GM21367 (cell line): Measurements from ENCODE around the gene ROCK2.
"Not testable (repeated sequence)": the region's sequence is repeated elsewhere in the genome, so short reads cannot be mapped to it uniquely, and the experiment has no call there.

Experiments used
- ATAC-seq: cut with Tn5 transposase; IDR thresholded peaks from one replicate; pipeline ENCODE4 v1.9.1; 2021; ENCODE audit not compliant: unreplicated experiment

The ROCK2 gene

DNA sequence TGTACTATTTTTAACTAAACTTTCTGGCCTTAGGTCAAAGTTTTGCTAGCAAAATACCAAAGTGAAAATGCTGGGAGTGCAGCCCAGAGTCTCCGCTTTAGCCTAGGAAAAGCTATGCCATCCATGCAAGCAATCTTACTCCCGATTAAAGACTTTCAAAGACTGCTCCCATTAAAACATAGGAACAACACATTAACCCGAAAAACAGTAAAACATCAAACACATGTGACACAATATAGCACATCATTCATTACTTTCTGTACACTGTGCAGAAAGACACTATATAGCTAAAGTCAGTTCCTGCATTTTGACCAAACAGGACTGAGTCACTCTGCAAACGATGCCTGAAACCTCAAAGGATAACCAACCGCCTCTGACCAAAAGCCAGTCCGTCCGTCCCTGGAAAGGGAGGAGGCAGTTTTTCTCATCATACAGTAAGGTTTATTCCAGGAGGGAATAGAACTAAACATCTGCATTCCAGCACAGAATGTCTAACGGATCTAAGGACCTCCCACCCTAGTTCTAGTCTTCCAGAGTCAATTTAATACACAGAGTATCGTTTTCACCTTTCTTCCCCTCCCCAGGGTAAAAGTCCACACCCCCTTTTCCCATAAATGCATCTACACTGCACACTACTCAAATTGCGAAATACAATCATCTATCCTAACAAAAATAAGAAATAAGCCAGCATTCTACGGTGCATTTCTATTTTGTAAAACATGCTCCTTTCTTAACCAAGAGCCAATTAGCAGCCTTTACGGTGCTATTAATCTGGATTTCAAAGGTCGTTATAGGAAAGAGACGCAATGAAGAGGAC, 1.7 kb downstream of the ROCK2 start:
- ATAC-seq: no peak

DNA sequence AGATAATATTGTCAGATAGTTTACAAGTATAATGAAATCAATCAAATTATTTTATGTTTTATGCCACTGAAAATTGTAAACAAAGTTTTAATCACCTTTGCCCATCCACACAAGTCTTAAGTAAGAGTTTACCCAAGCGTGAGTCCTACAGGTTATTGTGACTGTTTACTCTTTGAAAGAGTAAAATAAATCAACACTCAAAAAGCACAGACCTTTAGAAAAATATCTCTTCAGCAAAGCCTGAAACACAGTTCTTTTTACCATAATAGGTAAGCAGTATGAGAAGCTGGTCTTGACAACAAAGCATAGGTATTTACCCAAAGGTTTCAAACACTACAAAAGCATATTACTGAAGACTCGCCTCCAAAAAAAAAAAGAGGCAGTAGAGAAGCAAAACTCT, 3.7 kb downstream of the ROCK2 start:
- ATAC-seq: no peak

DNA sequence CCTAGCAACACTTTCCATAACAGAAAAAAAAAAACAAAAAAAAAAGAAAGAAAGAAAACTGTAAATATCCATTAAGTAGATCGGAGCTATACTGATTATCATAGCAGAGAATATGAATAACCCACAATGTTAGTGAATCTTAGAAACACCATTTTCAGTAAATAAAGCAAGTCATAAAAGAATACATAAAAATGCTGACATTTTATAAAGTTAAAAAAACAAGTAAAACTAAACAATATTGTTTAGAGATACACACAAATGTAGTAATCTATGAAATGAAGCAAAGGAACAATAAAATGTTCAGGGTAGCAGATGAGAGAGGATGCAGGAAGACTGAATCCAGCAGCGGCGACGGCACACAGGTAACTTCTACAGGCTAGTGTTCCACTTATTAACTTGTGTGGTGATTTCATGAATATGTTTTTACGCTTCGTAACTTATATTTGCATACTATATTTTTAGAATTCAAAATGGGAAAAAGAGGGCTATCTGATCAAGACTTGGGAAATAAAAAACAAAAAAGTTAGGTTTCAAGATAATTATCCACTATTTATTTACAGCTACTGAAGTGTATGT, 4.8 kb downstream of the ROCK2 start:
- no peak for ATAC-seq

DNA sequence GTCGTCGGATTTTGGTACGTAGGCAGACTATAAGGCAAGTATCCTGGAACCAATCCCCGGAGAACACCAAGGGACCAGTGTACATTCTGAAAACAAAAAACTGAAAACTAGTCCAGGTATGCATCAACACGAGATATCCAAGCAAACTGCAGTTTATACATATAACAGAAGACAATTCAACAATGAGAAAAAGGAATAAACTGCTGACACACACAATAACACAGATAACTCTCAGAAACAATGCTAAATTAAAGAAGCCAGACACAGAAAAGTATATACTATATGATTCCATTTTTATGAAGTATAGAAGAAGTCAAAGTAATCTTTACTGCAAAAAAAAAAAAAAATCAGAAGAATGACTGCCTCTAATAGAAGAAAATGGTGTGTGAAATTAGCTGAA, 5.9 kb downstream of the ROCK2 start:
- ATAC-seq: no peak

DNA sequence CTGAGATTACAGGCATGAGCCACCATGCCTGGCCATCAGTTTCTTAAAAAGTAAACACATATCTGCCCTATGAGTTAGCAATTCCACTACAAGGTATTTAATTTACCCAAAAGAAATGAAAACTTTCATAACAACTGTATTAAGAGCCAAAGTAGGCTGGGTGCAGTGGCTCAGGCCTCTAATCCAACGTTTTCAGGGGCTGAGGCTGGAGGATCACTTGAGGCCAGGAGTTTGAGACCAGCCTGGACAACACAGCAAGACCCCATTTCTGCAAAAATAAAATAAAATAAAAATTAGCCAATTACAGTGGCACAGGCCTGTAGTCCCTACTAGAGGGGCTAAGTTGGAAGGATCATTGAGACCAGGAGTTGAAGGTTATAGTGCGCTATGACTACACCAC, 6.5 kb downstream of the ROCK2 start:
- ATAC-seq: no peak

DNA sequence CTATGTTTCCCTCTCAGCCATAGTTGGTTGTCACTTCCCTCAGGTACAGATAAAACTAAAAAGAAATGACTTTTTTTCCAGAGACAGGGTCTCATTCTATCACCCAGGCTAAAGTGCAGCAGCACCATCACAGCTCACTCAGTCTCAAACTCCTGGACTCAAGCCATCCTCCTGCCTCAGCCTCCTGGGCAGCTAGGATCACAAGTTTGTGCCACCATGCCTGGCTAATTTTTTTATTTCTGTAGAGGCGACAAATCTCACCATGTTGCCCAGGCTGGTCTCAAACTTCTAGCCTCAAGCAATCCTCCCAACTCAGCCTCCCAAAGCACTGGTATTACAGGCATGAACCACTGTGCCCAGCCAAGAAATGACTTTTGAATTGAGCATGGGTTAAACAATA, 8.2 kb downstream of the ROCK2 start:
- ATAC-seq: no peak

DNA sequence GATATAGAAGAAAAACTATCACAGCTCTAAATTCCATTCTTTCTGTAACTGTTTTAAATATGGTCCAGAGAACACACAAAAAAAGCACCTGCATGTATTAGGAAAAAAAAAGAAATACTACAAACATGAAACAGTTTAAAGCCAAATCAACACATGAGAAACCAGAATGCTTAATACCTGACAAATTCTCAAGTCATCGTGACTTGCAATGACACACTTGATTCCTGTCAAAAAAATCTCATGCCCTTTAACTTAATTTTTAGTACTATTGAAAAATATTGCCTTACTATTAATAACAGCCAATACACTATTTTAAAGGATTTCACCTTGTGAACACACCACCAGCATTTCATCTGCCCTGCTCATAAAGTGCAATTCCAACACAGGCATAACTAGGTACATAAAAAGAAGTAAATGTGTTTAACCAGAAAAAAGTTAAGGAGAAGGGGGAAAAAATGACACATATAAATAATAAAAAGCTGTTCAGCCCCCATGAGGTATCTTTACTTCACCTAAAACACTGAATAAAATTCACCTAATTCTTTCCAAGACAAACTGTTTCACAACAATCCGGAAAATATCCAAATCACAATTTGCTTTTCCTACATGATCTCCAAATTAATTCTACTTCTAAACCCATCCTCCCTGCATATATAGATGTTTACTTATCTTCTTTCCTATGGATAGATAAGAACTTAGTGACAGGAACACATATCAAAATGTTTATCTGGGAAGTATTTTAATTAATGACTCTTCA, 10.8 kb downstream of the ROCK2 start:
- ATAC-seq: no peak

DNA sequence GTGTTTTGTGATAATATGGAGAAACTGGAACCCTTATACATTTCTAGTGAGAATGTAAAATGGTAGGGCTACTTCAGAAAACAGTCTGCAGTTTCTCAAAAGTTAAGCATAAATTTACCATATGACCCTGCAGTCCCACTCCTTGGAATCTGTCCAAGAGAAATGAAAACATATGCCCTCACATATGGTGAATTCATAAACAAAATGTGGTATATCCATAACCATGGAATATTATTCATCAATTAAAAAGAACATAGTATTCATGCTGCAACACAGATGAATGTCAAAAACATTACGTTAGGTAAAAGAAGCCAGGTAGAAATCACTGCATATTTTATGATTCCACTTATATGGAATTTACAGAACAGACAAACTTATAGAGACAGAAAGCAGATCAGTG, 11.8 kb downstream of the ROCK2 start:
- no peak for ATAC-seq

DNA sequence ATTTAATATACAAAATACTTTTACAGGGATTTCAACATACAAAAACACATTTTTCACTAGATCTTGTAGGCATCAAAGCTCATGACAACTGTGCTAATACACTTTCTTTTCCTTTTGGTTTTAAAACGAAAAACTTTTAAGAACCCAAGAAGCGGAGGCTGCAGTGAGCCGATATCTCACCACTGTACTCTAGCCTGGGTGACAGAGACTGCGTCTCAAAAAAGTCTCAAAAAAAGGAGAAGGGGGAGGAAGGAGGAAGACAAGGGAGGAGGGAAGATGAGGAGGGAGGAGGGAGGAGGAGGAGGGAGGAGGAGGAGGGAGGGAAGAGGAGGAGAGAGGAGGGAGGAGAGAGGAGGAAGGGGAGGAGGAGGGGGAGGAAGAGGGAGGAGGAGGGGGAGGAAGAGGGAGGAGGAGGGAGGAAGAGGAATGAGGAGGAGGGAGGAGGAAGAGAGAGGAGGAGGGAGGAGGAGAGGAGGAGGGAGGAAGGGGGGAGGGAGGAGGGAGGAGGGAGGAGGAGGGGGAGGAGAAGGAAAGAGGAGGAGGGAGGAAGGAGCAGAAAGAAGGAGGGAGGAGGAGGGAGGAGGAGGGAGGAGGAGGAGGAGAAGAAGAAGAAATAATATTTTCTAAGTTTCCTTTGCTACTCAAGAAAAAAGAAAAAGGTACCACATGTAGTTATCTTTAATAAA, 13.8 kb downstream of the ROCK2 start:
- ATAC-seq: no peak

DNA sequence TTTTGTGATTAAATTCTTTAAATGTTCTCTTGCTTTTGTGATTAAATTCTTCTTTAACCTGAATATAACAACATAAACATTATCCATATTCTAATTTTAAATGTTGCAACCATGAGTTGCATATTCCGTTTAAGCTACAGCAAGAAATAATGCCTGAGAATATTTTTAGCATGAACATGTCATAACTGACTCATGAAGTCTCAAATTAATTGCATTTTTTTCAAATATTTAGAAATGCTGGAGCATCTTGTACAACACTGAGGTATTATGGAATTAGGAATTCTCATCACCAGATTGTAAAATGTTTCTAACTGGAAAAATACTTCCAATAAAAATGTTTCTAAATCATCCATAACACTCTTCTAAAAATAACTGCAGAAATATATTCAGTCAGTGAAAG, 14.7 kb downstream of the ROCK2 start:
- no peak for ATAC-seq

DNA sequence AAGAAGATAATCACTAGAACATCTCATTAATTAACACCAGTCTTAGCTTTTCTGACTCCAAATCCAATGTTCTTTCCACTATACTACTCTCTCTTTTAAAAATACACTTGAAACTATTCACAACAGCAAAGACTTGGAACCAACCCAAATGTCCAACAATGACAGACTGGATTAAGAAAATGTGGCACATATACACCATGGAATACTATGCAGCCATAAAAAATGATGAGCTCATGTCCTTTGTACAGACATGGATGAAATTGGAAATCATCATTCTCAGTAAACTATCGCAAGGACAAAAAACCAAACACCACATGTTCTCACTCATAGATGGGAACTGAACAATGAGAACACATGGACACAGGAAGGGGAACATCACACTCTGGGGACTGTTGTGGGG, 15.9 kb downstream of the ROCK2 start:
- not testable (repeated sequence) for ATAC-seq

DNA sequence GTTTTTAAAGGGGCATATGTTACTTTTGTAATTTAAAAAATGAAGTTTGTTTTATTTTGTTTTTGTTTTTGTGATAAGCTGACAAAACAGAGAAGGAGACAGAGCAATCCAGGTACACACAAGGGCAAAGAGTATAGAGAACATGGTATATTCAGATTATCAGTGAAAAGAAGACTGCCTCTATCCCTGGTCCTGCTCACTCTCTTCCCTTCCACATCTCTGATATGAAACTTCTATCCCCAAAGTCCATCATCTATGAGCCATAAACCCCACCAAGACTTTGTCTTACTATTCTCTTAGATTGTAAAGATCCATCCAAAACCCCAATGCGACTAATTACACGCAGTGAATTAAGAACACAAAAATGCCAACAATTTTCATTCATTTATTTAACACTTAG, 16.6 kb downstream of the ROCK2 start:
- ATAC-seq: no peak

DNA sequence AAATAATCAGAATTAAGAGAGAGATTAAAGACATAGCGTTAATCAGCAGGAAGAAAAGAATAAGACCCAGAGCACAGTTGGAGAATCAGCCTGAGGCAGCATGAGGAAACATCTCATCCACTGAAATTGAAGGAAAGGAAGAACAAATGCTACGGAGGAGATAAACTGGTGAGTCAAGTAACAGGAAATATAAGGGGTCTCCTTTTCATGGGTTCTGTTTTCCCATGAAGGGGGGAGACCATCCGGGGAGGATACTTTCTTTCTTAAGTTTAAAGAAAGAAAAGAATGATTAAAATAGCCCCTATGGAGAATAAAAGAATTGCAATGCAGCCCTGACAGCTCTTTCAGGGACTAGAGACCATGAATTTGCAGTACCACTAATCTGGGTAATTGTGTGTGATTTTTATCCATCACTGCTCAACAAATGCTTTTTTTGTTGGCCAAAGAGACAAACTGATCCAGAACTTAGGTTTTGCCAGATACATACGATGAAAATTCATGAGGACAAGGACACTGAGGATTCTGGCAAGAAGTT, 17.7 kb downstream of the ROCK2 start:
- no peak for ATAC-seq

DNA sequence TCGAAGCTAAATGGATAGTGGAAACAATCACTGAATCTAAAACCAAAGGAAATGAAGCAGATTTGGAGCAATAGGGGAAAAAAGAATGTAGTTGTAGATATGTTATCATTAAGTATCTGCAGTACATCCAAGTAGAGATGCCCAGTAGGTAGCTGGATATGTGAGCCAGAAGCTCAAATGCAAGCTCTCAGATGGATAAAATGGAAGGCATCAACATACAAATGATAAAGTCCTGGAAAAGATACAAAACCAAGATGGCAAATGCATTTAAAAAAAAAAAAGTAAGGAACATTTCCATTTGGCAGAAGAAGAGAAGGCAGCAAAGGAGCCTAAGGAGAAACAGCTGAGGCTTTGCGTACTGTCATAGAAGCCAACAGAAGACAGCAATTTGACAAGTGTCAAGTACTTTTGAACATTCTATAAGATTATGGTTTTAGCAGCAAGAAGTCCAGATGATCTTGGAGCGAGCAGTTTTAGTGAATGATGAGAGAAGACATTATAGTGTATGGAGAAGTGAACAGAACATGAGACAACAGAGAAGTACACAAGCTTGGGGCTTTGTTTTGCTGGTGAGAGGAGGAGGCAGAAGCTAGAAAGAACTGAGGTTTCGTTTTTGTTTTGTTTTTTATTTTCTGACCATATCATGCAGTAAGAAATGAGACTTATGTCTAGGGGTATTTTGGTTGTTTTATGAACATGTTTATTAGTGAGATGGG, 18.3 kb downstream of the ROCK2 start:
- ATAC-seq: no peak

DNA sequence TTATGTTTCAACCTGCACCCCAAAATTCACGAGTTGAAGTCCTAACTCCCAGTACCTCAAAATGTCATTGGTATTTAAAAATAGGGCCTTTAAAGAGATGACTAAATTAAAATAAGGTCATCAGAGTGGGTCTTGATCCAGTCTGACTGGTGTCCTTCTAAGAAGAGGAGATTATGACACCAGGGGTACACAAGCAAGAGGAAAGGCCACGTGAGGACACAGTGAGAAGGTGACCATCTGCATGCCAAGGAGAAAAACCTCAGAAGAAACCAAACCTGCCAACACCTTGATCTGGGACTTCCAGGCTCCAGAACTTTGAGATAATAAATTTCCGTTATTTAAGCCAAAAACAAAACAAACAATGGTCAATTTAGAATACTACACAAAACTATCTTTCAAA, 22.6 kb downstream of the ROCK2 start:
- no peak for ATAC-seq

DNA sequence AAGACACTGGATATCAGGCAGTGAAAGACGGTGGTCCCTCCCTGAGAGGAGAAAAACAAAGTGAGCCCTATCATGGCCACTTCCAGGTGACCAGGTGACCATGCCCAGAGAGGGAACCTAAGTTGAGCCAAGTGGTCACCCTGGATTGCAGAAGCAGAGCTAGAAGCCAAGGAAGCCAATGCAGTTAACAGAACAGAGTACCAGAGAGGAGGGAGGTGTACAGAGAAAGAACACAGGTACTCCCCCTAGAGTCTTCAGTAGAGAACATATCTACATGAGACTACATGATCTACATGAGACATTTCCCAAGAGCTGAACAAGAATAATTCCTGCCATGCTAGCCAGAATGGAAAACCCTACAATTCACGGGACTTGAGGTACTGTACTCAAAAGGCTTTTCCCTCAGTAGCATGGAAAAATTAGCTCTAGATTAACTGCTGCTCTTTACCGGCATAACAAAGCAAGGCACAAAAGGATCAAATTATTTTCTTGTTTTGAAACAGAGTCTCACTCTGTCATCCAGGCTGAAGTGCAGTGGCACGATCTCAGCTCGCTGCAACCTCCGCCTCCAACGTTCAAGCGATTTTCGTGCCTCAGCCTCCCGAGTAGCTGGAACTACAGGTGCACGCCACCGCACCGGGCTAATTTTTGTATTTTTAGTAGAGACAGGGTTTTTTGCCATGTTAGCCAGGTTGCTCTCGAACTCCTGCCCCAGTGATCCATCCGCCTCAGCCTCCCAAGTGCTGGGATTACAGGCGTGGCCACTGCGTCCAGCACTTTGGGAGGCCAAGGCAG, 23.5 kb downstream of the ROCK2 start:
- ATAC-seq: no peak

DNA sequence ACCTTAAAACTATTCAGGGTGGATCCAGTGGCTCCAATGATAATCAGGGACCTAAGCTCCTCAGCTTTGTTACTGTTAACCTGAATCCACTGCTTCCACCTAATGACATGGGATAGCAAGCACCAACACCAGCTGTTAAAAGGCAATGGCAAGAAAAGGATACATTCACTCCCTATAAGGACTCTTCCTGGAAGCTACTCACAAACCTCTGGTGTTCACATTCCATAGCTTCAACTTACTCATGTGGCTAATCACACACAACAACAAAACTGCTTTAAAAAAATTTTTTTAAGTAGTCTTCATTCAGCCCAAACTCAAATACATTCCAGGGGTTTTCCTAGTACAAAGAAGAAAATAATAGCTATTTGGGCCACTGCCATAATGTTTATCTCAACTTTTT, 24.5 kb downstream of the ROCK2 start:
- ATAC-seq: no peak

DNA sequence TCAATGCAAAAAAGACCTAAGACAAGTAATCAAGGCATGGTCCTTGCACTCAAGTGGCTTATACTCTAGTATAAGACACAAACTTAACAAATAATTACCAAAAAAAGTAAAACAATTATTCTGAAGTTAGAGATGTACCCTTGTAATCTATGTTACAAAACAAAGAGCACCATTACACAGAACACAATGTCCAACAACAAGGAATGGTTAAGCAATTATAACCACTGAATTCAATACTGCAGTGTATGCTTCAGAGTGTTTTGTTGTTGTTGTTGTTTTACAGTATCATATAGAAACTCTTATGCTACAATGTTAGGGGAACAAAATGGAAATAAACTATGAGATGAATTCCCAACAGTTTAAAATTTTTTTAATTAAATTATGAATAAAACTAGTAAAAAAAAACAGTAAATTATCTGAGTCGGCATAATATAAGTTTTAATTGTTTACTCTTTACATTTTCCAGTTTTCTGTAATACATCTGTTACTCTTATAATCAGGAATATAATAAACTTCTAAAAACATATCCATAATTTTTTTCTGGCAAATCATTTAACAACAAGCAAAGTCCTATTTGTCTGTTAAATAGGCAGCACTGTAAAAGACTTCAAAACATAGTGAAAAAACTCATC, 29.2 kb downstream of the ROCK2 start:
- ATAC-seq: no peak

DNA sequence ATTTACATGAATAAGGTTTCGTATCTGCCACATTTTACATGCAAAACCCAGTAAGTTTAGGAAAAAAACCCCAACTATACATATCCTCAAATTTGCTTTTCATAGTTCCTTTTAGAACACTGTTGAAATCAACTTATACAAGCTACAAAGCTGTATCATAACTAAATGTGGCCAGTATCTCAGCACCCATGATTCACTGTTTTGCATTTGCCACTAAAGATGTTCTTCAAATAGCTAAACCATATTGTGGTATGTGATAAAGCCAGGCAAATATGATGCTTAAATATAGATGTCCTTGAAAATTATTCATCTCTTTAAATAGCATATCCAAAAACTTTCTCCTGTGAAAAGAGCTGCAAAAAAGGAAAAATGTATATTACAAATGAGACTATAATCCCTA, 29.9 kb downstream of the ROCK2 start:
- no peak for ATAC-seq
